Esophagus muscularis mucosa (tissue), 4 donors: Measurements from ENCODE around the gene MNAT1.

Source experiments
- CTCF ChIP-seq, 3 experiments: fragments of 200-600 bp in 2 of 3; fragments of 450-650 bp in 1 of 3; sonication (generic) in 2 of 3; IDR thresholded peaks; one replicate each; pipeline ENCODE4 v1.5.1; 2017 to 2019; ENCODE audit warnings: antibody characterized with exemption in 3 of 3, mild to moderate bottlenecking in 2 of 3, moderate library complexity in 1 of 3
- EP300 ChIP-seq: sonication (generic); formaldehyde crosslinking; IDR thresholded peaks from one replicate; pipeline ENCODE4 v1.6.1; 2017; ENCODE audit warnings: antibody characterized with exemption
- POLR2A ChIP-seq: fragments of 450-650 bp; IDR thresholded peaks from one replicate; pipeline ENCODE4 v1.6.1; 2017; ENCODE audit warnings: antibody characterized with exemption, moderate library complexity, mild to moderate bottlenecking, low read depth
- POLR2AphosphoS5 ChIP-seq, 2 donors: sonication (generic); formaldehyde crosslinking; IDR thresholded peaks; one replicate each; pipeline ENCODE4 v1.6.1; 2017; ENCODE audit warnings: antibody characterized with exemption in 2 of 2

GRCh38 chr14:60707858-60708257 lies 26.7 kb upstream of the MNAT1 start:
- TF ChIP-seq CTCF (IDR thresholded peaks at IDR 0.05) = no peak
- no peak for TF ChIP-seq EP300
- TF ChIP-seq POLR2A = no peak
- TF ChIP-seq POLR2AphosphoS5 (IDR thresholded peaks at IDR 0.05) = no peak
